ENCODE data around the gene TEAD3.

Gene TEAD3

GRCh38 chr6:35491558-35492257 is 5.2 kb downstream of the TEAD3 start:
- no peak overlapping the region for H3K4me3 ChIP-seq (replicated peaks; ENCODE audit: low read depth, low read length)
- TF ChIP-seq CTCF (IDR thresholded peaks at IDR 0.05; ENCODE audit: low read length, missing control alignments), result no peak
- no peak for DNase-seq (ENCODE audit: low read depth)

- no peak overlapping the region for H3K4me3 ChIP-seq (replicated peaks; ENCODE audit: low read depth, low read length)
- DNase-seq (ENCODE audit: low read depth), result no peak
- TF ChIP-seq CTCF (IDR thresholded peaks at IDR 0.05; ENCODE audit: low read length, missing control alignments), result no peak
Measured at GRCh38 chr6:35490821-35491557, 5.9 kb downstream of the TEAD3 start.

- H3K4me3 ChIP-seq (replicated peaks; ENCODE audit: low read depth, low read length), result no peak overlapping the region
- no peak for TF ChIP-seq CTCF (IDR thresholded peaks at IDR 0.05; ENCODE audit: low read length, missing control alignments)
- DNase-seq (ENCODE audit: low read depth), result peak; percentile 62
Measured at GRCh38 chr6:35489995-35490791, 6.7 kb downstream of the TEAD3 start.

- no peak for TF ChIP-seq CTCF (IDR thresholded peaks at IDR 0.05; ENCODE audit: low read length, missing control alignments)
- no peak overlapping the region for H3K4me3 ChIP-seq (replicated peaks; ENCODE audit: low read depth, low read length)
Measured at GRCh38 chr6:35489066-35489465, 7.8 kb downstream of the TEAD3 start.

GRCh38 chr6:35488517-35488862 is 8.4 kb downstream of the TEAD3 start:
- no peak for TF ChIP-seq CTCF (IDR thresholded peaks at IDR 0.05; ENCODE audit: low read length, missing control alignments)
- DNase-seq (ENCODE audit: low read depth), result no peak
- H3K4me3 ChIP-seq (replicated peaks; ENCODE audit: low read depth, low read length), result no peak overlapping the region

More at GRCh38 chr6:35489066-35489465, 7.8 kb downstream of the TEAD3 start:
- DNase-seq (ENCODE audit: low read depth), result no peak

- TF ChIP-seq CTCF (IDR thresholded peaks at IDR 0.05; ENCODE audit: low read length, missing control alignments), result no peak
- peak; percentile 54 for DNase-seq (ENCODE audit: low read depth)
- H3K4me3 ChIP-seq (replicated peaks; ENCODE audit: low read depth, low read length), result no peak overlapping the region
Measured at GRCh38 chr6:35487658-35488516, 9.0 kb downstream of the TEAD3 start.
